H9 (cell line): ENCODE results near the gene OR6S1. TPM values are rescaled to one million over a fixed set of nuclear protein-coding genes. Genes with fewer than 3 reads are reported as not detected.

ENCODE experiments used
- DNase-seq: peaks from one replicate; pipeline ENCODE4 v3.0.0-alpha.2; 2017
- H2AFZ ChIP-seq: one replicate; pipeline ENCODE4 v1.6.1; 2013; ENCODE audit warnings: mild to moderate bottlenecking, low read length, control low read depth, moderate library complexity
- H2AK5ac ChIP-seq: 2 replicates; pipeline ENCODE4 v1.6.1; 2013; ENCODE audit warnings: low read length, control low read depth, mixed read lengths; ENCODE audit not compliant: insufficient read length
- H2BK120ac ChIP-seq: one replicate; pipeline ENCODE4 v1.6.1; 2013; ENCODE audit warnings: low read depth, mild to moderate bottlenecking, low read length, control low read depth, inconsistent platforms; ENCODE audit not compliant: poor library complexity, severe bottlenecking
- H2BK12ac ChIP-seq: 2 replicates; pipeline ENCODE4 v1.6.1; 2013; ENCODE audit warnings: low read length, control low read depth, mixed read lengths, low read depth; ENCODE audit not compliant: insufficient read length
- H2BK15ac ChIP-seq: 2 replicates; pipeline ENCODE4 v1.6.1; 2013; ENCODE audit warnings: low read depth, low read length, control low read depth
- H2BK20ac ChIP-seq: one replicate; pipeline ENCODE4 v1.6.1; 2013; ENCODE audit warnings: low read depth, mild to moderate bottlenecking, low read length, control low read depth, inconsistent platforms; ENCODE audit not compliant: poor library complexity, severe bottlenecking
- H2BK5ac ChIP-seq: 2 replicates; pipeline ENCODE4 v1.6.1; 2013; ENCODE audit warnings: low read length, control low read depth, mixed read lengths; ENCODE audit not compliant: insufficient read length
- H3K14ac ChIP-seq: 2 replicates; pipeline ENCODE4 v1.6.1; 2013; ENCODE audit warnings: low read length, control low read depth; ENCODE audit not compliant: insufficient read depth
- H3K18ac ChIP-seq: 2 replicates; pipeline ENCODE4 v1.6.1; 2013; ENCODE audit warnings: low read depth, mild to moderate bottlenecking, mixed read lengths, low read length, control low read depth; ENCODE audit not compliant: insufficient read length
- H3K23ac ChIP-seq: 2 replicates; pipeline ENCODE4 v1.6.1; 2013; ENCODE audit warnings: low read length, control low read depth, mixed read lengths, low read depth; ENCODE audit not compliant: insufficient read length
- H3K23me2 ChIP-seq: 2 replicates; pipeline ENCODE4 v1.6.1; 2013; ENCODE audit warnings: low read depth, mild to moderate bottlenecking, mixed read lengths, low read length, control low read depth; ENCODE audit not compliant: insufficient read length, poor library complexity, severe bottlenecking
- H3K27ac ChIP-seq: 2 replicates; pipeline ENCODE4 v1.5.1; 2013; ENCODE audit warnings: low read length, control low read depth, mixed read lengths, low read depth; ENCODE audit not compliant: insufficient read length
- H3K27me3 ChIP-seq: 2 replicates; pipeline ENCODE4 v1.6.1; 2013; ENCODE audit warnings: low read length, control low read depth, inconsistent platforms; ENCODE audit not compliant: insufficient read depth
- H3K4ac ChIP-seq: 2 replicates; pipeline ENCODE4 v1.6.1; 2013; ENCODE audit warnings: low read depth, mild to moderate bottlenecking, control low read depth, inconsistent platforms, low read length, moderate library complexity
- H3K4me1 ChIP-seq: 2 replicates; pipeline ENCODE4 v1.6.1; 2013; ENCODE audit warnings: low read length, control low read depth, inconsistent platforms; ENCODE audit not compliant: insufficient read depth
- H3K4me2 ChIP-seq: 2 replicates; pipeline ENCODE4 v1.6.1; 2013; ENCODE audit warnings: low read length, control low read depth, mixed read lengths; ENCODE audit not compliant: insufficient read length, insufficient read depth
- H3K56ac ChIP-seq: 2 replicates; pipeline ENCODE4 v1.6.1; 2013; ENCODE audit warnings: low read depth, mild to moderate bottlenecking, mixed read lengths, low read length, control low read depth; ENCODE audit not compliant: insufficient read length
- H3K79me1 ChIP-seq: 2 replicates; pipeline ENCODE4 v1.6.1; 2013; ENCODE audit warnings: low read depth, mild to moderate bottlenecking, moderate library complexity, low read length, control low read depth, inconsistent platforms; ENCODE audit not compliant: insufficient read depth, poor library complexity, severe bottlenecking
- H3K79me2 ChIP-seq: 2 replicates; pipeline ENCODE4 v1.6.1; 2013; ENCODE audit warnings: low read length, control low read depth, inconsistent platforms; ENCODE audit not compliant: insufficient read depth
- H3K9ac ChIP-seq: 2 replicates; pipeline ENCODE4 v1.6.1; 2013; ENCODE audit warnings: low read length, control low read depth, mixed read lengths; ENCODE audit not compliant: insufficient read length; ENCODE audit errors: extremely low read depth
- H3K9me3 ChIP-seq: one replicate; pipeline ENCODE4 v1.6.1; 2013; ENCODE audit warnings: low read depth, low read length, inconsistent platforms; ENCODE audit not compliant: control insufficient read depth
- H3T11ph ChIP-seq: one replicate; pipeline ENCODE4 v1.6.1; 2013; ENCODE audit warnings: mild to moderate bottlenecking, low read length, control low read depth, inconsistent platforms
- H4K20me1 ChIP-seq: one replicate; pipeline ENCODE4 v1.6.1; 2013; ENCODE audit not compliant: control insufficient read depth, insufficient read length, insufficient read depth
- H4K5ac ChIP-seq: 2 replicates; pipeline ENCODE4 v1.6.1; 2013; ENCODE audit warnings: low read depth, mild to moderate bottlenecking, mixed read lengths, low read length, control low read depth; ENCODE audit not compliant: insufficient read length
- H4K8ac ChIP-seq: replicated peaks from 2 replicates; pipeline ENCODE4 v1.6.1; 2013; ENCODE audit warnings: low read length, control low read depth, mixed read lengths, low read depth; ENCODE audit not compliant: insufficient read length
- H4K91ac ChIP-seq: 2 replicates; pipeline ENCODE4 v1.6.1; 2013; ENCODE audit warnings: low read depth, mild to moderate bottlenecking, moderate library complexity, mixed read lengths, low read length, control low read depth; ENCODE audit not compliant: insufficient read length
- H3K27ac Mint-ChIP-seq, 3 experiments: 2 replicates in 2 of 3; 3 replicates in 1 of 3; pipeline ENCODE4 v1.8.0; 2020 to 2021; ENCODE audit warnings: mixed read lengths in 3 of 3, mild to moderate bottlenecking in 1 of 3, moderate library complexity in 1 of 3
- H3K27me3 Mint-ChIP-seq: 2 replicates; pipeline ENCODE4 v1.8.0; 2021; ENCODE audit warnings: low read depth, mild to moderate bottlenecking, moderate library complexity, mixed read lengths
- H3K36me3 Mint-ChIP-seq, 3 experiments: 2 replicates in 2 of 3; 3 replicates in 1 of 3; pipeline ENCODE4 v1.8.0; 2020 to 2021; ENCODE audit warnings: low read depth in 3 of 3, mixed read lengths in 3 of 3; ENCODE audit not compliant: insufficient read depth in 1 of 3
- H3K4me1 Mint-ChIP-seq, 2 experiments: 2 replicates each; pipeline ENCODE4 v1.8.0; 2020; ENCODE audit warnings: mixed read lengths in 2 of 2
- H3K4me3 Mint-ChIP-seq, 2 experiments: 2 replicates in 1 of 2; 3 replicates in 1 of 2; pipeline ENCODE4 v1.8.0; 2020 to 2021; ENCODE audit warnings: mild to moderate bottlenecking in 2 of 2, mixed read lengths in 2 of 2, moderate library complexity in 1 of 2
- H3K9me3 Mint-ChIP-seq, 2 experiments: 2 replicates in 1 of 2; 3 replicates in 1 of 2; pipeline ENCODE4 v1.8.0; 2020; ENCODE audit warnings: mild to moderate bottlenecking in 2 of 2, mixed read lengths in 2 of 2, moderate library complexity in 1 of 2
- CTCF ChIP-seq: fragments of 200-600 bp; sonication (generic); conservative IDR thresholded peaks from 3 replicates; pipeline ENCODE4 v1.8.0; 2021; ENCODE audit warnings: antibody characterized with exemption, mild to moderate bottlenecking
- WGBS: extraction: QIAGEN DNeasy Blood & Tissue Kit; methylation state at CpG from one replicate; pipeline ENCODE4 v1.1.7; 2013; ENCODE audit warnings: missing lambda C conversion rate, low lambda C conversion rate, mixed read lengths; ENCODE audit not compliant: insufficient read length; ENCODE audit errors: extremely low coverage; 5-methylcytosine and 5-hydroxymethylcytosine counted together
- total RNA-seq: library from RNA; stranded (reverse); gene quantifications from 2 replicates; pipeline ENCODE4 v1.2.1, GENCODE V29; 2021

OR6S1 gene
- total RNA-seq, 1 experiment from 2014 or later, result not detected

GRCh38 chr14:20615996-20616395 is 25.5 kb downstream of the OR6S1 start:
- no peak overlapping the region for H2BK120ac ChIP-seq
- H2AFZ ChIP-seq, result no peak overlapping the region
- no peaks in the 10 kb centered on the region for H3K27me3 ChIP-seq
- no peak for DNase-seq
- no peaks in the 10 kb centered on the region for H3K4me1 ChIP-seq
- no peak overlapping the region for H3K56ac ChIP-seq
- H3K9me3 Mint-ChIP-seq, result no peaks in the 10 kb centered on the region
- H3K4me1 Mint-ChIP-seq, result peaks cover 7 to 9% of the 10 kb centered on the region in 2 experiments
- no peak overlapping the region for H3K18ac ChIP-seq
- no peak overlapping the region for H2AK5ac ChIP-seq
- no peaks in the 10 kb centered on the region for H4K20me1 ChIP-seq
- H3K27ac Mint-ChIP-seq, result no peak overlapping the region
- no peaks in the 10 kb centered on the region for H3K27me3 Mint-ChIP-seq
- H3K4me3 Mint-ChIP-seq, result no peak overlapping the region
- H2BK12ac ChIP-seq, result no peak overlapping the region
- H2BK15ac ChIP-seq, result no peak overlapping the region
- TF ChIP-seq CTCF, result no peak
- no peak overlapping the region for H4K8ac ChIP-seq
- H3K23ac ChIP-seq, result no peak overlapping the region
- no peak overlapping the region for H3K14ac ChIP-seq
- H3T11ph ChIP-seq, result no peak overlapping the region
- no CpG with 5 or more reads among the region's 5 CpGs for WGBS
- H3K9me3 ChIP-seq, result no peaks in the 10 kb centered on the region
- no peak overlapping the region for H3K27ac ChIP-seq
- H3K4ac ChIP-seq, result no peak overlapping the region
- H4K91ac ChIP-seq, result no peak overlapping the region
- no peaks in the 10 kb centered on the region for H3K23me2 ChIP-seq
- no peak overlapping the region for H4K5ac ChIP-seq
- H3K4me2 ChIP-seq, result no peak overlapping the region
- H2BK20ac ChIP-seq, result no peak overlapping the region
- no peaks in the 10 kb centered on the region for H3K79me1 ChIP-seq
- no peak overlapping the region for H2BK5ac ChIP-seq
- H3K9ac ChIP-seq, result no peak overlapping the region
- H3K79me2 ChIP-seq, result no peaks in the 10 kb centered on the region
- H3K36me3 Mint-ChIP-seq, result no peaks in the 10 kb centered on the region; a peak in 1 of 7 replicates
